GM23338 (cell line): ENCODE results near the gene ING1. TPM values are rescaled to one million over a fixed set of nuclear protein-coding genes. Genes with fewer than 3 reads are reported as not detected.
"Not testable (repeated sequence)": the region's sequence is repeated elsewhere in the genome, so short reads cannot be mapped to it uniquely, and the experiment has no call there.

Source experiments
- ATAC-seq: fragments of 200-7000 bp; cut with Tn5 transposase; 3 replicates; pipeline ENCODE4 v1.9.1; 2020
- DNase-seq: peaks from one replicate; pipeline ENCODE4 v3.0.0-alpha.2; 2015; ENCODE audit warnings: low spot score
- H2AFZ ChIP-seq: fragments of 200-600 bp; sonication (generic); 2 replicates; pipeline ENCODE4 v1.8.0; 2016; ENCODE audit warnings: antibody characterized with exemption, mild to moderate bottlenecking, moderate library complexity
- H3F3A ChIP-seq: fragments of 200-600 bp; sonication (generic); replicated peaks from 2 replicates; pipeline ENCODE4 v1.8.0; 2017; ENCODE audit warnings: antibody characterized with exemption, mixed run types, low read depth
- H3K27ac ChIP-seq: fragments of 200-600 bp; sonication (generic); 2 replicates; pipeline ENCODE4 v1.6.1; 2016; ENCODE audit warnings: low read depth
- H3K27me3 ChIP-seq: fragments of 200-600 bp; sonication (generic); 2 replicates; pipeline ENCODE4 v1.8.0; 2016; ENCODE audit warnings: mild to moderate bottlenecking, mixed run types, moderate library complexity; ENCODE audit not compliant: insufficient read depth
- H3K36me3 ChIP-seq: fragments of 200-600 bp; sonication (generic); 2 replicates; pipeline ENCODE4 v1.8.0; 2016; ENCODE audit warnings: mild to moderate bottlenecking; ENCODE audit not compliant: insufficient read depth
- H3K4me1 ChIP-seq: fragments of 200-600 bp; sonication (generic); 2 replicates; pipeline ENCODE4 v1.8.0; 2016; ENCODE audit warnings: mild to moderate bottlenecking, moderate library complexity; ENCODE audit not compliant: insufficient read depth
- H3K4me2 ChIP-seq: fragments of 200-600 bp; sonication (generic); 2 replicates; pipeline ENCODE4 v1.7.1; 2017; ENCODE audit warnings: mixed run types
- H3K4me3 ChIP-seq: fragments of 200-600 bp; sonication (generic); 2 replicates; pipeline ENCODE4 v1.6.1; 2016; ENCODE audit warnings: mixed run types
- H3K79me2 ChIP-seq: fragments of 200-600 bp; sonication (generic); replicated peaks from 2 replicates; pipeline ENCODE4 v1.8.0; 2017; ENCODE audit warnings: mild to moderate bottlenecking; ENCODE audit not compliant: insufficient read depth
- H3K9me2 ChIP-seq: fragments of 200-600 bp; sonication (generic); 2 replicates; pipeline ENCODE4 v1.8.0; 2017; ENCODE audit not compliant: insufficient read depth
- H4K20me1 ChIP-seq: fragments of 200-600 bp; sonication (generic); replicated peaks from 2 replicates; pipeline ENCODE4 v1.8.0; 2017; ENCODE audit warnings: mild to moderate bottlenecking; ENCODE audit not compliant: insufficient read depth
- H3K27ac Mint-ChIP-seq: 2 replicates; pipeline ENCODE4 v1.8.0; 2020; ENCODE audit warnings: inconsistent platforms, mild to moderate bottlenecking, moderate library complexity, mixed read lengths
- H3K27me3 Mint-ChIP-seq: 3 replicates; pipeline ENCODE4 v1.8.0; 2022; ENCODE audit warnings: low read depth, mild to moderate bottlenecking, moderate library complexity, mixed read lengths, inconsistent platforms; ENCODE audit not compliant: insufficient read depth, poor library complexity
- H3K36me3 Mint-ChIP-seq: 3 replicates; pipeline ENCODE4 v1.8.0; 2021; ENCODE audit warnings: low read depth, mild to moderate bottlenecking, inconsistent platforms, moderate library complexity, mixed read lengths
- H3K4me1 Mint-ChIP-seq: 3 replicates; pipeline ENCODE4 v1.8.0; 2020; ENCODE audit warnings: mild to moderate bottlenecking, inconsistent platforms, mixed read lengths
- H3K4me3 Mint-ChIP-seq: 3 replicates; pipeline ENCODE4 v1.8.0; 2021; ENCODE audit warnings: moderate library complexity, mild to moderate bottlenecking, inconsistent platforms, mixed read lengths
- H3K9me3 Mint-ChIP-seq: 3 replicates; pipeline ENCODE4 v1.8.0; 2020; ENCODE audit warnings: moderate library complexity, mild to moderate bottlenecking, inconsistent platforms, mixed read lengths
- CREB1 ChIP-seq: fragments of 250-450 bp; sonication (Bioruptor Pico); IDR thresholded peaks from 2 replicates; pipeline ENCODE4 v1.5.0; 2020; ENCODE audit warnings: low read depth, mild to moderate bottlenecking, moderate library complexity
- EZH2 ChIP-seq: fragments of 200-600 bp; sonication (generic); IDR thresholded peaks from one replicate; pipeline ENCODE4 v1.8.0; 2017; ENCODE audit warnings: antibody characterized with exemption, mild to moderate bottlenecking, low read depth; ENCODE audit not compliant: unreplicated experiment
- EZH2phosphoT487 ChIP-seq: fragments of 200-600 bp; sonication (generic); IDR thresholded peaks from one replicate; pipeline ENCODE4 v1.8.1; 2018; ENCODE audit warnings: antibody characterized with exemption; ENCODE audit not compliant: unreplicated experiment
- JUNB ChIP-seq: IDR thresholded peaks from one replicate; pipeline ENCODE4 v1.6.1; 2016; ENCODE audit warnings: antibody characterized with exemption; ENCODE audit not compliant: unreplicated experiment
- STAT1 ChIP-seq: IDR thresholded peaks from one replicate; pipeline ENCODE4 v1.6.1; 2016; ENCODE audit warnings: antibody characterized with exemption; ENCODE audit not compliant: unreplicated experiment
- ZNF114 ChIP-seq: fragments of 250-450 bp; sonication (Bioruptor Pico); IDR thresholded peaks from 2 replicates; pipeline ENCODE4 v1.5.0; 2020; ENCODE audit warnings: mild to moderate bottlenecking, moderate library complexity
- ZNF331 ChIP-seq: fragments of 250-450 bp; sonication (Bioruptor Pico); IDR thresholded peaks from 2 replicates; pipeline ENCODE4 v1.5.0; 2020; ENCODE audit warnings: low read depth, mild to moderate bottlenecking, moderate library complexity
- ZNF462 ChIP-seq: fragments of 250-450 bp; sonication (Bioruptor Pico); IDR thresholded peaks from 2 replicates; pipeline ENCODE4 v1.5.0; 2020; ENCODE audit warnings: mild to moderate bottlenecking, moderate library complexity
- polyA plus RNA-seq: library from polyadenylated mRNA; unstranded; fragments of >200 nt; fragmentation: Nextera tagmentation; extraction: Ambion mirVana; gene quantifications from 2 replicates; pipeline ENCODE4 v1.2.1, GENCODE V29; 2016
- total RNA-seq: library from RNA; depleted of rRNA; stranded (reverse); fragments of >200 nt; shearing (Covaris generic); gene quantifications from 2 replicates; pipeline ENCODE4 v1.2.3, GENCODE V29; 2014
- TF ChIP-seq, protein P1 (sequence below), 2 experiments: fragments of 200-600 bp in 1 of 2; sonication (generic) in 1 of 2; conservative IDR thresholded peaks; 2 replicates each; pipeline versions ENCODE4 v1.5.1 to v1.6.1; 2016 to 2017; ENCODE audit warnings: antibody characterized with exemption in 2 of 2, low read depth in 2 of 2, mild to moderate bottlenecking in 2 of 2, moderate library complexity in 1 of 2
- TF ChIP-seq, protein P2 (sequence below): IDR thresholded peaks from one replicate; pipeline ENCODE4 v1.6.1; 2018; ENCODE audit warnings: antibody characterized with exemption; ENCODE audit not compliant: unreplicated experiment

Gene ING1
- total and polyA plus RNA-seq, 2 experiments from 2014 or later: 27.4 to 34.4 TPM

GRCh38 chr13:110726153-110726552 lies 12.7 kb downstream of the ING1 start:
- not testable (repeated sequence) for H3K4me3 ChIP-seq, H3K9me3 Mint-ChIP-seq, H3K4me1 Mint-ChIP-seq, DNase-seq, H3K4me2 ChIP-seq, H3K4me3 Mint-ChIP-seq, ATAC-seq, H3K4me1 ChIP-seq, H3K27ac ChIP-seq, H3F3A ChIP-seq, H3K27me3 ChIP-seq, H3K27ac Mint-ChIP-seq, H3K27me3 Mint-ChIP-seq, H3K36me3 ChIP-seq, H2AFZ ChIP-seq, H3K36me3 Mint-ChIP-seq, H3K9me2 ChIP-seq
- Histone ChIP-seq H3K79me2 (peaks cover 24% of the 10 kb centered on the region), H4K20me1 (peaks cover 14% of the 10 kb centered on the region)

DNA sequence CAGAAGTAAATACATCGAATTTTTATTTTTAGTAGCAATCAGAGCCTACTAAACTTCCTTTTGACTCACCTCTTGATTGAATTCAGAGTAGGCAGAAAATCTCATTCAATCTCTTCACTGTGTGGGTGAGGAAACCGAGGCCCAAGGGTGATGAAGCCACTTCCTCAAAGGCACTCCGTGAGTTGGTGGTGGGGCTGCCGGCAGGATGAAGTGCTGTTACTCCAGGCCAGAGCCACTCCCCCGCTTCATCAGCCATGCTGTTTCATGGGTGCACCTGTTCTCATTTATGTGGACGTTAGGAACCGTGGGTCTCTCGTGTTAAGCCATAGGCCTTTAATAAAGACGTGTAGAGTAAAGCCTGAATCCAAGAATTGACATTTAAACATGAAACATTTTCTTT lies 13.2 kb downstream of the ING1 start:
- 0 out of 2 replicates have a peak, but pooled peaks cover 4% of the 10 kb centered on the region for H3K9me2 ChIP-seq
- ATAC-seq (no peak), DNase-seq (no peak)
- no peaks in the 10 kb centered on the region; the same call in 1 of the 2 replicates for H3K36me3 ChIP-seq
- H3K36me3 Mint-ChIP-seq: peaks cover under 1% of the 10 kb centered on the region; the same call in 1 of the 3 replicates
- H4K20me1 ChIP-seq: peaks cover 14% of the 10 kb centered on the region
- no peak overlapping the region for H3K4me3 Mint-ChIP-seq
- H3K27ac Mint-ChIP-seq: no peak overlapping the region; the same call in 1 of the 2 replicates
- no peaks in the 10 kb centered on the region for H3K27me3 Mint-ChIP-seq
- H3K27me3 ChIP-seq: no peaks in the 10 kb centered on the region
- H2AFZ ChIP-seq: no peak overlapping the region
- H3K27ac ChIP-seq: no peak overlapping the region
- no peak overlapping the region for H3K4me2 ChIP-seq
- no peak overlapping the region for H3K4me3 ChIP-seq
- peaks cover 18% of the 10 kb centered on the region for H3K79me2 ChIP-seq
- no peaks in the 10 kb centered on the region for H3K4me1 ChIP-seq
- no peaks in the 10 kb centered on the region; the same call in 2 of the 3 replicates for H3K4me1 Mint-ChIP-seq
- H3F3A ChIP-seq: 0 out of 2 replicates have a peak, but pooled peaks cover 5% of the 10 kb centered on the region
- H3K9me3 Mint-ChIP-seq: no peaks in the 10 kb centered on the region
- no peak for TF ChIP-seq ZNF331 (CRISPR knock-in tag)
- TF ChIP-seq JUNB: no peak
- no peak for TF ChIP-seq EZH2
- no peak for TF ChIP-seq ZNF462 (CRISPR knock-in tag)
- no peak for TF ChIP-seq CREB1 (CRISPR knock-in tag)
- TF ChIP-seq, protein P1, sequence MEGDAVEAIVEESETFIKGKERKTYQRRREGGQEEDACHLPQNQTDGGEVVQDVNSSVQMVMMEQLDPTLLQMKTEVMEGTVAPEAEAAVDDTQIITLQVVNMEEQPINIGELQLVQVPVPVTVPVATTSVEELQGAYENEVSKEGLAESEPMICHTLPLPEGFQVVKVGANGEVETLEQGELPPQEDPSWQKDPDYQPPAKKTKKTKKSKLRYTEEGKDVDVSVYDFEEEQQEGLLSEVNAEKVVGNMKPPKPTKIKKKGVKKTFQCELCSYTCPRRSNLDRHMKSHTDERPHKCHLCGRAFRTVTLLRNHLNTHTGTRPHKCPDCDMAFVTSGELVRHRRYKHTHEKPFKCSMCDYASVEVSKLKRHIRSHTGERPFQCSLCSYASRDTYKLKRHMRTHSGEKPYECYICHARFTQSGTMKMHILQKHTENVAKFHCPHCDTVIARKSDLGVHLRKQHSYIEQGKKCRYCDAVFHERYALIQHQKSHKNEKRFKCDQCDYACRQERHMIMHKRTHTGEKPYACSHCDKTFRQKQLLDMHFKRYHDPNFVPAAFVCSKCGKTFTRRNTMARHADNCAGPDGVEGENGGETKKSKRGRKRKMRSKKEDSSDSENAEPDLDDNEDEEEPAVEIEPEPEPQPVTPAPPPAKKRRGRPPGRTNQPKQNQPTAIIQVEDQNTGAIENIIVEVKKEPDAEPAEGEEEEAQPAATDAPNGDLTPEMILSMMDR (conservative IDR thresholded peaks at IDR 0.05; ENCODE audit: low read depth in 2 of 2): no peak
- TF ChIP-seq STAT1: no peak
- TF ChIP-seq ZNF114: no peak
- TF ChIP-seq, protein P2, sequence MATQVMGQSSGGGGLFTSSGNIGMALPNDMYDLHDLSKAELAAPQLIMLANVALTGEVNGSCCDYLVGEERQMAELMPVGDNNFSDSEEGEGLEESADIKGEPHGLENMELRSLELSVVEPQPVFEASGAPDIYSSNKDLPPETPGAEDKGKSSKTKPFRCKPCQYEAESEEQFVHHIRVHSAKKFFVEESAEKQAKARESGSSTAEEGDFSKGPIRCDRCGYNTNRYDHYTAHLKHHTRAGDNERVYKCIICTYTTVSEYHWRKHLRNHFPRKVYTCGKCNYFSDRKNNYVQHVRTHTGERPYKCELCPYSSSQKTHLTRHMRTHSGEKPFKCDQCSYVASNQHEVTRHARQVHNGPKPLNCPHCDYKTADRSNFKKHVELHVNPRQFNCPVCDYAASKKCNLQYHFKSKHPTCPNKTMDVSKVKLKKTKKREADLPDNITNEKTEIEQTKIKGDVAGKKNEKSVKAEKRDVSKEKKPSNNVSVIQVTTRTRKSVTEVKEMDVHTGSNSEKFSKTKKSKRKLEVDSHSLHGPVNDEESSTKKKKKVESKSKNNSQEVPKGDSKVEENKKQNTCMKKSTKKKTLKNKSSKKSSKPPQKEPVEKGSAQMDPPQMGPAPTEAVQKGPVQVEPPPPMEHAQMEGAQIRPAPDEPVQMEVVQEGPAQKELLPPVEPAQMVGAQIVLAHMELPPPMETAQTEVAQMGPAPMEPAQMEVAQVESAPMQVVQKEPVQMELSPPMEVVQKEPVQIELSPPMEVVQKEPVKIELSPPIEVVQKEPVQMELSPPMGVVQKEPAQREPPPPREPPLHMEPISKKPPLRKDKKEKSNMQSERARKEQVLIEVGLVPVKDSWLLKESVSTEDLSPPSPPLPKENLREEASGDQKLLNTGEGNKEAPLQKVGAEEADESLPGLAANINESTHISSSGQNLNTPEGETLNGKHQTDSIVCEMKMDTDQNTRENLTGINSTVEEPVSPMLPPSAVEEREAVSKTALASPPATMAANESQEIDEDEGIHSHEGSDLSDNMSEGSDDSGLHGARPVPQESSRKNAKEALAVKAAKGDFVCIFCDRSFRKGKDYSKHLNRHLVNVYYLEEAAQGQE: no peak
- no peak for TF ChIP-seq EZH2phosphoT487
